ENCODE data around the gene EMCN.

- TF ChIP-seq CTCF (IDR thresholded peaks at IDR 0.05) (no peak), POLR2A (IDR thresholded peaks at IDR 0.05) (no peak)
These were observed 29.8 kb upstream of the EMCN start for GRCh38 chr4:100547541-100548199.
